C1 segment of cervical spinal cord (tissue), 14 donors: ENCODE results near the gene GLB1L.

Experiments
- DNase-seq, 14 donors: peaks; one replicate each; lab custom pipeline; 2025; lab: John Stamatoyannopoulos, UW

The GLB1L gene

DNA sequence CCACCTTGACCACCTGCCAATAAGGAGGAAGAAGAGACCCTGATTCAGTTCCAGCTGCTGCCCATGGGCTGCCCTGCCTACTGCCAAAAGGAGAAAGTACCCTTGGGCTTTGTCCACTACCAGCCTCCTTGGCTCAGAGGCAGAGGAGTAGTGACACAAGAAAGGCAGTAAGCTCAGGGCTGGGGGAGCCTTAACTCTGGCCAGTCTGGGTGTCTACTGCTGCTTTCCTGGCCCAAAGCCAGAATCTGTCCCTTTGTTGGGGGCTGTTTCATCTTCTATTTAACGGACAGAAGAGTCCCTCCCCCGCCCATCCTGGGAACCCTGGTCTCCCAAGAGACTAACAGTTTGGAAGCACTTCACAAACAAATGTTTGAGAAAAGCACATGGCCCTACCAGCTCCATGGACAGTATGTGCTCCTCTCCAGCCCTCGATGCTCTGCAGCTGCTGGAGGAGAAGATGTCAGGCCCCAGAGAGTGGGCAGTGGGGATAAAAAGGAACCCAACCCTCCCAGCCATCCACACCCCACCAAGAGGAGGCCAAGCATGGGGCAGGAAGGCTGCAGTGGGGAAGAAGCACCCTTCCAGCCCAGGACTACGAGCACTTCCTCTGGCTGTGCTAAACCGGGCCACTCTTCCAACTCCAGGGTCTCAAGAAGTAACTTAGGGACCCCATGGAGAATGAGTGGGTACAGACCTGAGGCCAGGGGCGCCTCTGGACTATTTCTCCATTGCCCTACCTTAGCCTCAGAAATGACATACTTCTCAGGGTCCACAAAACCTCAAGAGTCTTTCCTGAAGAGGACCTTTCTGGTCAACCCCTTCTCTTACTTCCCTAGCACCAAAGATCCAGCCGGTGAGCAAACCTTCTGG lies 17.0 kb downstream of the GLB1L start:
- DNase-seq, result peak in 1 of 14 donors; percentile 8

DNA sequence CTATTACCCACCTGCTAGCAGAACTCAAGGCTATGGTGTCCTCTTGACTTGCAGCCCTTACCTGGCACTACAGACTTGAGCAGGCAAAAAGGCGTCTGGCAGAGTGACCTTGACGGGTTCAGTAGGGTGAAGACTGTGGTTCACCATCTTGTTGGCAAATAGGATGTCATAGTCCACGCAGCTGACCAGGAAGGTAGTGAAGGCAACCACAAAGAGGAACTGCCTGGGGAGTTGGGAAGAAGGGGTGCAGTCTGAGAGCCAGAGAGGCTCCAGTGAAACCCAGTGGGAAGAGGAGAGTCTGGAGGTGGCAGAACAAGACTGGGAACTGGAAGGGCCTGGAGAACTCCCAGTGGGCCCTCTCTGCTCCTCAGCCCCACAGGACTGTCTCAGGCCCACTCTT lies 19.9 kb downstream of the GLB1L start:
- no peak for DNase-seq

DNA sequence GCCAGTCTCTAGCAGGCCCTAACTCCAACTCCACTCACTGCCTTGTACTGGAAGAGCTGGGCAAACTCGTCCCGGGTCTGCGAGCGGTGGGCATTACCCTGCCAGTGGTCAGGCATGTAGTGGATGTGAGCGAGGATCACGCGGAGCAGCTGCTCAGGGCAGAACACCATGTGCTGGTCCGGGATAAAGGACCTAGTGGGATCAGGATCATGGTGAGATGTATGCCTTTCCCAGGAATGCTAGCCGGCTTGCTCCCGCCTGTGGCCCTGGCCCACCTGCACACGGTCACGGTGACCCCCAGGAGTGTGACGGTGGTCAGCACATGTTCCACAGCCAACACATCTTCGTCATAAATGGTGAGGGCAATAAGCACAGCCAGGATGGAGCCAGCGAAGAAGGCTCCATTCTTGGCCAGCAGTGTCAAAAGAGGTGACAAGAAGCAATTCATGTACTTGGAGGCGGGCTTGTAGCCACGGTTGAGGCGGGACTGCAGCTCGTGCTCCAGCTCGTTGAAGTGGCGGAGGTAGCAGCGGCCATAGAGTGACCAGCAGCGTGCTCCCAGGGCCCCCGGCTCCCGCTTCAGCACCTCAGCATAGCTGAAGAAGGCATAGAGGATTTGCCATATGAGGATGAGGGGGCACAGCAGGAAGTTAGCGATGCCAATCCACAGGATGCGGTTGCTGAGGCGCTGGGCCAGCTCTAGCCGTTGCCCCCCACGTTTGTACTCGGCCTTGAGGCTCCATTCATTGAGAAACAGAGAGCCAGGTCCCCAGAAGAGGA lies 21.2 kb downstream of the GLB1L start:
- no peak for DNase-seq

DNA sequence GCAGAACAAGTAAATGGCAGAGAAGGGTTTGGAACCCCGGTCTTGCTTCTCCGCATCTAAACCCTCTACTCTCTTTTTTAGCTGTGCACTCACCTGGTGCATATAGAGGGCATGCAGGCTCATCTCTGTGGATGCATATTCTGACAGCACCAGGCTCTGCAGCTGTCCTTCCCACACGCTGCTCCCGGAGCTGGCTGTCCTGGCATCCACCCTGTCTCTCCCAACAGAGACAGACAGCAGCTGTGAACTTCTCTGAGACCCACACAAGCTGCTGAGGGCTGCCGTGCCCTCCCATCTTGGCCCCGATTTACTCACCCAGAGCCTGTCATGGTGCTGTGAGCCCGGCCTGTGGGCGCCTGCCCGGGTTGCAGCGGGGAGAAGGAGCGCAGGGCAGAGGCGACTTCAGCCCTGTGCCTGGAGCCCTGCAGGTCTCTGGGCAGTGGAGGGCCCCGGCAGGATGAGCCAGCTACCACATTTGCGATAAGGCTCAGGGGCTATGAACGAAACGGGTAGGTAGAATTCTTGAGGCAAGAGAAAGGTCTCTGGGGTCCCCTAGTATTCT lies 23.2 kb downstream of the GLB1L start:
- no peak for DNase-seq

GRCh38 chr2:219220652-219221402 lies 24.4 kb downstream of the GLB1L start:
- no peak for DNase-seq

DNA sequence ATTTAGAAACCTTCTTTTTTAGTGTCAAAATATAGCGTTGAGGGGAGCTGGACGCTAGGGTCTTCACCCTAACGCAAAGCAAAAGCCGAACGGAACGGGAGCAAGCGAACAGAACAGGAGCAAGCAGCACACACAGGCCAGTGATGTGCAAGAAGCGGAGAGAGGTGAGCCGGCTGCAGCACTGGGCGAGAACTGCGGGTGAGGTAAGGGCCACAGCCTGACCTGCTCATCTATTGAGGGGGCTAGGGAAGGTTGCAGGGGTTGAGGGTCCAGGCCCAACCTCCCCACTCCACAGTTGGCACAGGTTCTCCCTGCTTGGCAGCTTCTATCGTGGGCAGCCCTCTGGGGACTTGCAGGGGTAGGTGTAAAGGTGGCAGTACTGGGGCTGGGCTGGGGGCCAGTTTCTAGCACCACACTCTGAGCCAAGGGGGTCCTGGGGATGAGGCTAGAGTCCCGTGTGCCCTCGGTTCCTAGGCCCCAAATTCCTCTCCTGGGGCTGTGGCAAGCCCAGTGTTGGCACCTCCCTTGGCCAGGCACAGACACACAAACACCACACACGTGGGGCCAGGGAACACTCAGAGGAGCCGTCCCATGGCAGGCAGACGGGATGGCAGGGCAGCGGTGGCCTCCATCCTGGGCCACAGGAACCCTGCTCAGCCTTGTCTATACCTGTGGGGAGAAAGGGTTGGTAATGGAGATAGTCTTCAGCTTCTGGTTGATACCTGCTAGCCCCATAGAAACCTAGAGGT lies 25.3 kb downstream of the GLB1L start:
- no peak for DNase-seq

DNA sequence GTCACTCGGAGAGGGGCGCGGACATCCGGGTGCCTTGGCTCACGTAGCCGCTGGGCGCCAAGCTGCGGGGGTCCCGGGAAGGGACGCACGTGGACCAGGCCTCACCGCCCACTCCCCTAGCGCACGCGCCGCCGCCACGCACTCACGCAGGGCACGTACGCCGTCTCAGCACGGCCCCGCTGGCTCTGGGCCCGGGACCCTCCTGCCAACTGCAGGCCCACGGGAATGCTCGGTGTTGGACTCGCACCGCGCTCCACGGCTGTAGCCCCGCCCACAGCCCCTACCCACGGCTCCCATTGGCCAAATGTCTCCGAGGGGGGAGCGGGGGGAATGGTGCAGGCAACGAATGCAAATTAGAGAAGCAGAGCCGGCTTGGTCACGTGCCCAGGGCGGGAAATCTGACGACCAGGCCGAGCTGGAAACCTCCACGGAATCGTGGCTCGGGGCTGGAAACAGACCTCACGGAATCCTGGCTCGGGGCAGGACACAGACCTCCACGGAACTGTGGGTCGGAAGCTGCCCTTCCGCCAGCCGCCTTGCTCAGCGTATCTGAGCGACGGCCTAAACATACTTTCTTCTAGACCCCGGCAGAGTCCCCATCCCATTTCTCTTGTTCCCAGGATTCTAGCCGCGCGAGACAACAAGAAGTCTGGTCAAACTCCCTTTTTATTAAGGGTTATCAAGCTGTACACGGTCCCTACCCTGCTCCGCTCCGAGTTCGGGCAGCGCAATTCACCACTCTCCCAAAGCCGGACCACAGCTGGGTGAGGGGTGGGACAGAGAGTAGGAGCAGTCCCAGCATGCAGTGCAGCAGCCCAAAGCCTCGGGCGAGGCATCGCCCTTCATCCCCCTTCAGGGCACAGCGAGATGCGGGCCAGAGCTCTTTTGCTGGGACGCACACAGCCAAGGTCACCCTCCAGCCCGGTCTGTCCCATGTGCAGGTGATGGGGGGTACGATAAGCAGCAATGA lies 26.2 kb downstream of the GLB1L start, which contains the start of gene ABCB6:
ABCB6 (minus strand) TSS at position 227 of the 970 bp plus-strand sequence. CDS start 285 bp downstream, outside the sequence.
- DNase-seq, result peak; percentile 44 to 95 (median 91)

GRCh38 chr2:219218217-219218731 lies 27.0 kb downstream of the GLB1L start:
- peak in 13 of 14 donors; percentile 35 to 89 (median 76) for DNase-seq

- DNase-seq, result no peak
Observed at GRCh38 chr2:219216535-219216915, 28.7 kb downstream of the GLB1L start.

DNA sequence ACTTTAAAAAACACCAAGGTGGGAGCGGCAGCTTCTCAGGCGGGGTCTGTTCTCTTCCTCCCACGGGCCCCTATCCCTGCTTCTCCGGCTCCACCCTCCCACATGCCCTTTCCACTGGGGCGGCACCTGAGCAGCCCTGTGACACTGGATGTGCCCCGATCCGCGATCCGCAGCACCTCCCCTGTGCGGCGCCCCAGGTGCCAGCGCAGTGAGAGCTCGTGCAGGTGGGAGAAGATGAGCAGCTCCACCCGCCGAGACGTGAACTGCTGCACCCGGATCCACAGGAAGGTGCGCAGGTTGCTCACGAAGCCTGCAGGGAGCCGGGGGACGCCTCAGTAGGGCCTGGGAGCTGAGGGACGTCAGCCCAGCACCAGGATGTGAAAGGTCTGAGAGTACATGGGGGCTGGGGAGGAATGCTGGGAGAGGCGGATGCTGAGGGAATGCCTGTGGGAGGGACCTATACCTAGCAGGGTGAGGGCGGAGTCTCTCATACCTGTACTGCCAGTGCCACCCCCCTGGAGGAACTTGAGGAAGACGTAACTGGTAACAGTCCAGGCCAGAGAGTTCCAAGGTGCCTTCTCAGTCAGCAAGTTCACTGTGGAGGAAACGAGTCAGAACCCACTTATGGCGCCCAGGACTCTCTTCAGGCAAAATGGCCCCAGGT lies 29.2 kb downstream of the GLB1L start:
- DNase-seq, result no peak

DNA sequence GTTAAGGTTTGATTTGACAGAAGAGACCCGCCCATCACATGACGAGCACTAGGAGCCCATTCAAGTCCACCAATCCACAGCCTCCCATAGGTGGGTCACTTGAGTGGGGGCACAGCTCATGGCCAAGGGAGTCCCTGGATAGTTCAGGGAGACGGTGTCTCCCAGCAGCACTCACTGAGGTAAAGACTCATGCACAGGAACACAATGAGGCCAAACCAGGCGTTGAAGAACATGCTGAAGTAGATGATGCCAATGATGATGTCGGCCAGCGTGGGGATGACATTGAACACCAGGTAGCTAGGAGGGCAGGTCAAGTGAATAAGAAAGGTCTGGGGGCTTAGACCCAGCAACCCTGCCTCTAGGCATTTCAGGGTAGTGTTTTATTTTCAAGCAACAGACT lies 30.5 kb downstream of the GLB1L start:
- DNase-seq, result no peak

DNA sequence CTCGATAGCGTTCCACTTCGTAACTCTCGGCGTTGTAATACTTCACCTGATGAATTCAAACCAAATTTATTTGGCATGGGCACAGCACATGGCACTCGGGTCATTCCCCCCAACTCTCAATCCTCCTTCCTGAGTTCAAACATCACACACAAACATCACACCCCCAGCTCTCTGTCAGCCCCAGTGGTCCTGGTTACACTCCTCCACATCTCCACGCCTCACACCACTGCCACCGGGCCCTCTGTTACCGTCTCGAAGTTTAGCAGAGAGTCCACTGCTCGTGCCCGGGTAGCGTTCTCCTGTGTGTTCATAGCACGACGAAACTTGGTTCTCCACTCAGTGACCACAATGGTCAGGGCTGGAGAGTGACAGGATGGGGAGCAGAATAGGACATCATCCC lies 31.1 kb downstream of the GLB1L start:
- no peak for DNase-seq

- DNase-seq, result no peak
Observed at GRCh38 chr2:219213486-219214071, 31.7 kb downstream of the GLB1L start.

- DNase-seq, result no peak
Observed at GRCh38 chr2:219213026-219213415, 32.2 kb downstream of the GLB1L start.

GRCh38 chr2:219210886-219211362 lies 34.3 kb downstream of the GLB1L start:
- no peak for DNase-seq

GRCh38 chr2:219210196-219210885 lies 34.9 kb downstream of the GLB1L start:
- DNase-seq, result no peak
